NCI-H2227 (cell line): Measurements from ENCODE around the gene FDX1.
A peak's percentile ranks its signal among the peaks of the same experiment; 100 is the strongest.

Source experiments
- DNase-seq: peaks from one replicate; lab custom pipeline; 2025; ENCODE audit not compliant: unreplicated experiment; lab: John Stamatoyannopoulos, UW

FDX1 gene

DNA sequence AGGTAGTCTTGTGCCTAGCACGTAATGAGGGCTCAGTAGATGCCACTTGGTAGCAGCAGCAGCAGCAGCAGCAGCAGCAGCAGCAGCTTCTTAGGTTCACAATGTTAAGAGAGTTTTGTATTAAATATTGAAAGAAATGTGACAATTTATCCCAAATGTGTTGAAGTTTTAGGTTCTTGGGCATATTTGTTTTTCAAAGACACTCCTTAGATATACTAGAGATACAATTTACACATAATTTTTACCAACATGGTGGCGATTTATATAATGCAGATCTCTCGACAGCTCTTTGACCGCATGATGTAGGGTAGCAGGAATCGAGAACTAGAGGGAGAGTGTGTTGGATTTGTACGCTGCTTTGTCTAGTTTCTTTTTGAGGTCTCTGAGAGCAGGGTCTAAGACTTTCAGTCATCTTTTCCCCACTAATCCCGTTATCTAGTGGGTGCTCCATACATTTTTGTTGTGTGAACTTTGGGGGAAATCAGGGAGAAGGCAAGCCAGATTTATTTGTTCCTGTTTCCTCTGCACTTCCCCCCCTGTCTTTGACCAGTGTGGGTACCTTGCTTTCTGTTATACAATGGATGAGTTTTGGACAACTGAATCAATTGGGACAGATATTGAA lies 1.4 kb downstream of the FDX1 start:
- peak; percentile 10 for DNase-seq

DNA sequence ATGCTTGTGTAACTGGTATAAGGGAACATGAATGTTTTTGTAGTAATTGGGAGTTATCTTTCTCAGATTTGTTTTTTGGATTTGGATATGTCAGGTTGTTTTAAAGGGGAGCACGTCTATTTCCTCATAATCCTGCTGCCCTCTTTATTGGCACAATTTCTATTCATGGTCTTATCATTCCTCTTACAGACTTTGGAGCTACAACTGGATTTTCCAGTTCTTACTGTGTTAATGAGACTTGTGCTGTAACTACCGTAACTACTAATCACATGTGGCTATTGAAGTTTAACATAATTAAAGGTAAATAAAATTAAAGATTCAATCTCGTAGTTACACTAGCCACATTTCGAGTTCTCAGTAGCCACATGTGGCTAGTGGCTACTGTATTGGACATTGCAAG lies 1.9 kb downstream of the FDX1 start:
- DNase-seq = no peak

DNA sequence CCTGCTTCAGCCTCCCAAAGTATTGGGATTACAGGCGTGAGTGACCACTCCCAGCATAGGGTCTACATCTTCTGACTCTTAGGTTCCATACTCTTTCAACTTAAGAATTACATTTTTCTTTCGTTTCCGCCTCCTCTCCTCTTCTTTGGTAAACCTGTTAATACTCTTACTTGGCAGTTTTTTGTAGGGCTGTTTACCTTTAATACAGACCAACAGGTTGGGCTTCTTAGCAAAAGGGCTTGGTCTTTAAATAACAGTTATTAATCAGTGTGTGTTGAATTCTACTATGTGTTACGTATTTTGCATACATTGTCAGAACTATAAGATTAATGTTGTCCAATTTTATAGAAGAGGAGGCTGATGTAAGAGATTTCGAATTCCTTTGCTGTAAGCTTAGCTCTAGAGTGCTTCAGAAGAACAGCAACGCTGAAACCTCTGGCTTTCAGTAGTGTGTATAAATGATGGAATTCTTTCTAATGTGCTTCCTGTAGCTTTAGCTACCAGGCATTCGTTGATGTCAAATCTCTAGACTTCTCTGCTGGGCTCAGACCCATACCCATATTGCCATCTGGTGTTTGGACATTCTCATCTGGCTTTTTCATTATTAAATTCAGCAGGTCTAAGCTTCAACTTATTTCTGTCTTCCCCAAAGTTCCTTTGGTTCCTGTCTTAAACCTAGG lies 3.1 kb downstream of the FDX1 start:
- no peak for DNase-seq

DNA sequence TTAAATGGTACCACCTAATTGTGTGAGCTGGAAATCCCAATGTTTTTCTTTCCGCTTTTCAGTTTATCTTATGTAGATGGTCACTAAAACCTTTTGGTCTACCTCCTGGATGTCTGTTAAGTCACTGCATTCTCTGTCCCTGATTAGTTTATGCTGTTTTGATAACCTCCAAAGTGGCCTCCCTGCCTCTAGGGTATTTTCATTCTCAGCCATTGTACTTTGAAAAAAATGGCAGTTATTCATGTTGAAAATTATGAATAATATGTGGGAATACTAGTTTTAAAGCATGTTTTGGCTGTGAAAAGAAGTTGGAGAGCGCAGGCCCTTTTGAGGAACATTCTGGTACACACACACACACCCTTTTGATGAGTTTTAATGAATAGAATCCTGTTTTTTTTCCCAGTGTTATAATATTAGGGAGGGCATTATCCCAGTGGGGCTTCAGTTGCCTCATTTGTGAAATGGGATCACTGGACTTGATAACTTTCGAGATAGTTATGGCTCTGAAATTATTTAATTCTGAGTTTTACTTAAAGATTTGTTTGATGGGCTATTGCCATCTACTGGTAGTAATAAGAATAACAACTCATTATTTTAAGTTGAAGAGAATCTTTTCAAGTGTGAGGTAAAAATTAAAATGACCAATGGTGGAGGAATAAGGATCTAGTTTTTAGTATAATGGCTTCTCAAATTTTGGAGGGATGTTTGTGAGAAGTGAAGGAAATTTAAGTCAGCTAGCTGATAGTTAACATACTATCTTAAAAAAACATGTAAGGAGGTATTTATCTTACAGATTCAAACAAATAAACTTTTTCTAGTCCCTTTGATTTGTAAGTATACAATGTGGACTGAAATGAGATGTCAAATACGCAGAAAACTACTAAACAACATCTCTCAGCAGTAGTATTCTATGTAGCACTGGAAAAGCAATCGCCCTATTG lies 3.9 kb downstream of the FDX1 start:
- peak; percentile 20 for DNase-seq

DNA sequence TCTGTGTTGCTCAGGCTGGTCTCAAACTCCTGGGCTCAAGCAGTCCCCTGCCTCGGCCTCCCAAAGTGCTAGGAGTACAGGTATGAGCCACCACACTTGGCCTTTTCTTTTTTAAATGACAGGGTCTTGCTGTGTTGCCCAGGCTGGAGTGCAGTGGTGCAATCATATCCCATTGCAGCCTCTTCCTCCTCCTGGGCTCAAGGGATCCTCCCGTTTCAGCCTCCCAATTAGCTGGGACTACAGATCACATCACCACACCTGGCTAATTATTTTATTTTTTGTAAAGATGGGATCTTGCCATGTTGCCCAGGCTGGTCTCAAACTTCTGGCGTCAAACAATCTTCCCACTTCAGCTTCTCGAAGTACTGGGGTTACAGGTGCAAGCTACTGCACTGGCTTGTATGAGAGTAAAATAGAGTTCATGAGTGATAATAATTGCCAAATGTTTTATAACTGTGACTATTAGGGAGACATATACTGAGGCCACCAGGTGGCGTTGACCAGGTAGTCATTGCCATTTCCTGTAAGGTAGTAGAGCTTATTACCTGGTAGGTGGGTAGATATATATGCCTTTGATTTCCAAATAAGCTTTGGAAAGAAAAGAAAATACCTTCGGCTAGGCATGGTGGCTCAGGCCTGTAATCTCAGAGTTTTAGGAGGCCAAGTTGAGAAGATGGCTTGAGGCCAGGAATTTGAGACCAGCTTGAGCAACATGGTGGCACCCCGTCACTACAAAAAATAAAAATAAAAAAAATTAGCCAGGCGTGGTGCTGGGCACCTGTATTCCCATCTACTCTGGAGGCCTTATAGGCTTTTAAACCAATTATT lies 5.4 kb downstream of the FDX1 start:
- no peak for DNase-seq

DNA sequence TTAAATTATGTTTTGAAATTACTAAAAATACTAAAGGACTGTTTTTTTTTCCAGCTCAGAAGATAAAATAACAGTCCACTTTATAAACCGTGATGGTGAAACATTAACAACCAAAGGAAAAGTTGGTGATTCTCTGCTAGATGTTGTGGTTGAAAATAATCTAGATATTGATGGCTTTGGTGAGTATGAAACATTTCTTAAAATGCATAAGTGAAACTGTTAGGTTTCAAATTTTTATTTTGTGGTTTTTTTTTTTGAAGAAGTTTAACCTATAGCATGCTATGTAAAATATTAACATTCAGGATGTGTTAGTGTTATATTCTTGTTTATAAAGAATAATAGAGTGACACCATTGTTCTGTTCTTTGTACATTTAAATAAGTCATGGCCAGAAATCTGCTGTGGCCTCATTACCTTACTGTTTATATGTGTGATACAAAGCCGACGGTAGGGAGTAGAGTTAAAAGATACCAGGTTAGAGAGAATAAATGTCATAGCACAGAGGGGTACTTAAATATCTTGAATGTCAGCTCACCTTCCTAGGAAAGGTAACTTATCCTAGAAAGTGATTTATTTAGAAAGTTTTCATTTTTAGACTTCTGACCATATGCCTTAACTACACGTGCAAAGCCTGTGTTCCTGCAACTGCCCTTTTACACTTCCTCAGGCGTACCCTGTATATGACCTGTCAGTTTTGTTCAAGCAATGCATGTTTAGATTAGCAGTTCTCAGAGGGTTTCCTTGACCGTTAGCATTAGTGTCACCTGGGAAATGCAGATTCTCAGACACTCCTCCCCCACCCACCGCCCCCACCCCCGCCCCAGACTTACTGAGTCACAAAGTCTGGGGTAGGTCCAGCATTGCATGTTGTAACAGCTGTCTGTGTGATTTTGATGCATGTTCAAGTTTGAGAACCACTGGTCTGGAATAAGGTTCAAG lies 6.3 kb downstream of the FDX1 start:
- DNase-seq = no peak

DNA sequence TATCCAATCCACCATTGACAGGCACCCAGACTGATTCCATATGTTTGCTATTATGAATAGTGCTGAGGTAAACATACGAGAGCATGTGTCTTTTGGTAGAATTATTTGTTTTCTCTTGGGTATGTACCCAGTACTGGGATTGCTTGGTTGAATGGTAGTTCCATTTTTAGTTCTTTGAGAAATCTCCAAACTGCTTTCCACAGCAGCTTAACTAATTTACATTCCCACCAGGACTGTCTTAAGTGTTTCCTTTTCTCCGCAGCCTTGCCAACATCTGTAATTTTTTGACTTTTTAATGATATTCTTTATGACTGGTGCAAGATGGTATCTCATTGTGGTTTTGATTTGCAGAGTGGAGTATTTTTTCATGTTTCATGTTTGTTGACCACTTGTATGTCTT lies 8.3 kb downstream of the FDX1 start:
- no peak for DNase-seq

DNA sequence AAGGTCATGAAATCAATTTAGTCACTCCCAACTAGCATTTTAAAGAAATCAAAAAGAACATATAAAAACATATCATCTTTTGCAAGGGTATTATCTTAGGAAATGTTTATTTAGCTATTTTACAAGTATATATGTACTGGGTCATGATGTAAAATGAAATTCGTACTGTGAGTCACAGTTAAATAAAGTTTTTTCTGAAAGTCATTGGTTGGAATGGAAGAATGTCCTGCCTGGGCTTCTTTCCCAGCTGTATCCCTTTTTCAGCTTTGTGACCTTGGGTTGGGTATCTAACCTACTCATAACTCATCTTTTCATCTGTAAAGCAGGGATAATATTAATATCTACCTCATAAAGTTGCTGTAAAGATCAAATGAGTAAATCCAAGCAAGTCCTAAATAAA lies 15.7 kb downstream of the FDX1 start:
- no peak for DNase-seq

DNA sequence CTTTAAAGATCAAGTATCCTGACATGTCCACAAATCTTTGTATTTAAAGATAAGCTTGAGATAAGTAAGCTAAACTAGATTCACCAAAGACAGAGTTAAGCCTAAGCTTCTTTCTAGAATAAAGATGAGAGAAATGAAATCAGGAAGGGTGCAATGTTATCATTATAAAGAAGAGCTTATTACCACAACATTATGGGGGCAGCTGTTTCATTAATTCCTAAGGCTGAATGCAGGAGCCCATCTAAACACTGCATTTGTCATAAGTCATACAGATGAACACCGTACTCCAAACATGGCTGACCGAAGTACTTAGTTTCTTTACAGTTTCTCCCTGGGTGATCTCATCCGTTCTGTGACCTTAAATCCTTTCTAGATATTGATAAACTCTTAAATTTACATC lies 16.3 kb downstream of the FDX1 start:
- no peak for DNase-seq

DNA sequence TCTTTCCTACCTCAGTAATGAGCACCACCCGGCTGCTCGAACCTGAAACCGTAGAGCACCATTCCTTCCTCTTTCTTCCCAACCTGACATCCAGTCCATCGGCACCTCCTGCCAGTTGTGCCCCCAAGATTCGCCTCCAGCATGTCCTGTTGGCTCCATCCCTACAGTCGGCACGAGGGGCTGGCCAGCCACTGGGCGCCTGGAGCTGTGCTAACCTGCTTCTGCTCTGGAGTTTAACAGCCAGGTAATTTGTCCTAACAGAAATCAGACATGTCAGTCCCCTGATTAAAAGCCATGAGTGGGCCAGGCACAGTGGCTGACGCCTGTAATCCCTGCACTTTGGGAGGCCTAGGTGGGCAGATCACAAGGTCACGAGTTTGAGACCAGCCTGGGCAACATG lies 16.8 kb downstream of the FDX1 start:
- DNase-seq = no peak

DNA sequence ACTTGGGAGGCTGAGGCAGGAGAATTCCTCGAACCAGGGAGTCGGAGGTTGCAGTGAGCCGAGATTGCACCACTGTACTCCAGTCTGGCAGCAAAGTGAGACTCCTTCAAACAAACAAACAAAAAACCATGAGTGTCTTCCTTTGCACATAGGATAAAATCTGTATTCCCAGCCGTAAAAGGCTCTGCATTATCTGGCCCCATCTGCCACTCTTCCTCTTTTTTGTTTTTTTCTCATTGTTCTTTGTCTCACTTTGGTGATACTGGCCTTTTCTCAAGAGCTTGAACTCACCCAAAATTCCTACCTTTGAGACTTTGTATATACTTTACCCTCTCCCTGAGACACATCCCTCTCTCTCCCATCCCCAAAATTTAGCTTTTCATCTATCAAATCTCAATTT lies 17.6 kb downstream of the FDX1 start:
- no peak for DNase-seq

DNA sequence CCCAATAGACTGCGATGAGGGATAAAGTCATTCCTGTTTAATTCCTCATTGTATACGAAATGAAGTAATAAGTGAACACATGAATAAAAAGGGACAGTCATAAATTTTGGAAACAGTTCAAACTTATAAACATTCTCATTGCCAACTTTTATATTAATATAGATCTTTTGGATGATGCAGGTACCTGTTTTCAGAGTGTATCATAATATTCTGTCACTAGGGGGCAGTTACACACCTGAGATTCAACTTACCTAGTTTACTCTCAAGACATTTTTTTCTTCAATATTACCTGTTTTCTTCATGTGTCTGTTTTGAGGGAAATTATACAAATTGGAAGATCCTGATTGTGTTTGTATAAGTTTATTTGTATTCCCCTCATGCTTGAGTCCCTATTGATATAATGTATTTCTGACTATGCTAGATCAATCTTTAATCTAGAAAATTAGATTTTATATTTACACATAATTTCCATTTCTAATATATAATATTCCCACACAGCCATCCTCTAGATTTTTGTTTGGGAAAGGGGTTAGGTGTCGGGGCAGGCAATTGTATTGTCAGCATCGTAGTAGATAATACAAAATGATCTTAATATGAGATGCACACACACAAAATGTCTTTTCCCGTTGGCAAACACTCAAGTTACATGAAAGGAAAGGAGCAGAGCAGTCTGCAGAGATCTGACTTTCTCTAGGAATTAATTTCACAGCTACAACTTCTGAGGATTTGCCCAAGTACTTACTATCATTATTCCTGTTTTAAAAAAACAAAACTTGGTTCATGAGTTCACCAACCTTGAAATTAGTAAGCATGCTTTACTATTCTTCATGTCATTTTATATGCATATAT lies 18.4 kb downstream of the FDX1 start:
- DNase-seq = peak; percentile 7

DNA sequence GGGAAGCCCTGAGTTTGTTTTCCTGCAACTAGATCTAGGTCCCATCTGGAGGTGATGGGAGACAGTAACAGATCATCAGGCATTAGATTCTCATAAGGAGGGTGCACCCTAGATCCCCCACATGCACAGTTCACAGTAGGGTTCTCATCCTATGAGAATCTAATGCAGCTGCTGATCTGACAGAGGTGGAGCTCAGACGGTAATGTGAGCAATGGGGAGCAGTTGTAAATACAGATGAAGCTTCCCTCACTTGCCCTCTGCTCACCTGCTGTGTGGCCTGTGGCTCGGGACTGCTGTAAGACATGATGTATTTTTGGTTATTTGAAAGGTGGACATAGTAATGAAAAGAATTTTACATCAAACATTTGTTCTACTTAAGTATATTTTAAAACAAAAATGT lies 20.5 kb downstream of the FDX1 start:
- DNase-seq = no peak

DNA sequence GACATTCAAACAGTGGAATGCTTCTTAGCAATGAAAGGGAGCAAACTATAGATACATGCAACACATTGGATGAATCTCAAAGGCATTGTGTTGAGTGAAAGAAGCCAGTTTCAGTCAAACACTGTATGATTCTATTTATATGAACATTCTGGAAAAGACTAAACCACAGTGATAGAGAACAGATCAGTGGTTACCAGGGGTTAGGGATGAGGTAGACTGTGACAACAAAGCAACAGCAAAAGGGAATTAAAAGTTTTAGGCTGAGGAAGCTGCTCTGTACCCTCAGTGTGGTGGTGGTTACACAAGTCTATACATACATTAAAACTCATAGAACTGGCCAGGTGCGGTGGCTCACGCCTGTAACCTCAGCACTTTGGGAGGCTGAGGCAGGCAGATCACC lies 23.0 kb downstream of the FDX1 start:
- DNase-seq = no peak

DNA sequence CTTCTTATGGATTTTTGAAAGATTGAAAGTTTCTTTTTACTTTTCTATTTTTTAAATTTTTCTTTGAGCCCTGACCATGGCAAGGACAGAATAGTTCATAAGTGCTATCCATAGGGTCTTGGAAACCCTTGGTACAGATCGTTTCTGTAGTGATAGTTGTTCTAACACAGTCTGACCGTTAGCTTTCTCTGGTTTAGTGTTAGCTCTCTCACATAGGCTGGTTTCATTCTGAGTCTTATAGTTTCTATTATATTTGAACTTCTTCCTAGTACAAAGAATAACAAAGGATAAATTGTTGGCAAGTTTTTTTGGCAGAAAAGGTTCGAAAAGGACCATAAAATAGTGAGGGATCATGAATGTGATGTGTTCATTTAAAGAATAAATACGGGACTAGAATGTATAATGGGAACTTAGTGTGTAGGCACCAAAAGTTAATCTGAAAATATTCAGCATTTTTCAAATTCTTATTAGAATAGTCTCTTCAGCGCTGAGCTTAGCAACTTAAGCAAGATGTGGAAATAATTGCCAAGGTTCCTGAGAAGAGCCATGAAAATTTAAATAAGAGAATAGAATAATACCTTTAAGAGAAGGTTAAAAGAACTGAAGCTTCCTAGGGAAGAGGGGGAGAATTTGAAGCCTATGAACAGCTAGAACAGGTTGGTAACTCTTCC lies 24.1 kb downstream of the FDX1 start:
- no peak for DNase-seq

DNA sequence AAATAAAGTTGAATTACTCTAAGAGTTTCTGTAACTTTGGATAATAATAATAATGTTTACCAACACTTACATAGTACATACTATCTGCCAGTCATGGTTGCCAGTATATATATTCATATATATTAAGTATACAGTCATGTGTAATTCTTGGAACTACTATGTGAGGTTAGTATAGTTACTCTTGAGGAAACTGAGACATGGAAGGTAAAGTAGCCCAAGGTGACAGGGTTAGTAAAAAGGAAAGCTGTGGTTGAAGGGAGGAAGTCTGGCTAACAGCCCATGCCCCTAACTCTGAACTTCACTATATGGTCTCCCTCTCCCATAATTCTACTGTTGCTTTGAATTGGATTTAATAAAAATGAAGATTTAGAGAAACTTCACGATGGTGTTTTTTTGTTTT lies 24.9 kb downstream of the FDX1 start:
- DNase-seq = no peak

DNA sequence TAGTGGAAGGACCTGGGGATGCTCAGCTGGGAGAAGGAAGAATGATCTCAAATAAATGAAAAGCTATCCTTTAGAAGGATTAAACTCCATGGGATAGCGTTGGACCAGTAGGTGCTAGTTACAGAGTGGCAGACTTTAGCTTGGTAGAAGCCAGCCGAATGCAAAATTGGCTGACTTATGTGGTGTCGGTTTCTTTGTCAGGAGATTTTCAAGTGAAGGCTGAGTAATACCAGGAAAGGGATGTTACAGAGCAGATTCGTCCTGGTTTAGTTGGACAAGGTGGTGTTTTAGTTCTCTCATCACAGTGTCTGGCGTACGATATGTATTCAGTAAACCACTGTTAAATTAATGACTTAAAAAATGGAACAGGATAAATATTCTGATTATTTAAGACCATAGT lies 26.0 kb downstream of the FDX1 start:
- DNase-seq = no peak

DNA sequence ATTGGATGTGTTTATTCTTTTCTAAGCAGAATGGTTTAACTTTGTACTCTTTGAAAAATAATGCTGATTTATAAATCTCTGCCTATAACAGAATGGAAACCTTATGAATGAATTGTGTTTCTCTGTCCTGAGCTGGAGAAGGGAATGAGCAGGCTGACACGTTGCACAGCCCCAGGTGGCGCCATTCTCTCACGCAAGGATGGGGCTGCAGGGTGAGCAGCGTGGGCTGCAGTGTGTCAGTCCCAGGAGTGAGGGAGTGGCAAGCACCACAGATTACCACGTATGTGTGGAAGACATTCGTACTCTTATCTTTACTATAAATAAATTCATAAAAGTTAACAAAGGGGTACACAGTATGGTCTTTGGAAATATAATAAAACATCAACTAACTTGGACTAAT lies 33.4 kb downstream of the FDX1 start:
- DNase-seq = peak; percentile 55

DNA sequence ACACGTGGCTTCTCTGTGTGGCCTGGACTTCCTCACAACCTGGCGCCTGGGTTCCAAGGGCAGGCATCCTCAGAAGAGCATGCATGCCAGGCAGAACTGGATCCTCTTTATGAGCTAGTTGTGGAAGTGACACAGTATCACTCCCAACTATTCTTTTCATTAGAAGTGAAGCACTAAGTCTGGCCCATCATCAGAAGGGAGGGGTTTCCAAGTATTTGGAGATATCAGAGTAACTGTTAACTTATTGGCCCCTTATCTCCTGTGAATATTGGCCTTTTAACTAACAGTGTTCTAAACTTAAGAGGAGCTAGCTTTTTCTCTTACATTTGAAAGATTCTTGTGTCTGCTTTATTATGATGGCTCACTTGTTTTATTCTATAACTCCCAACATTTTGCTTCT lies 35.5 kb downstream of the FDX1 start:
- no peak for DNase-seq
